C4-2B (cell line): Measurements from ENCODE around the gene METAP1D.

Source experiments
- ZFX ChIP-seq: fragments of 450-650 bp; IDR thresholded peaks from 2 replicates; pipeline ENCODE4 v1.6.1; 2017
- TF ChIP-seq, protein P1 (sequence below): fragments of 450-650 bp; conservative IDR thresholded peaks from 2 replicates; pipeline ENCODE4 v1.5.1; 2017; ENCODE audit warnings: mild to moderate bottlenecking

DNA sequence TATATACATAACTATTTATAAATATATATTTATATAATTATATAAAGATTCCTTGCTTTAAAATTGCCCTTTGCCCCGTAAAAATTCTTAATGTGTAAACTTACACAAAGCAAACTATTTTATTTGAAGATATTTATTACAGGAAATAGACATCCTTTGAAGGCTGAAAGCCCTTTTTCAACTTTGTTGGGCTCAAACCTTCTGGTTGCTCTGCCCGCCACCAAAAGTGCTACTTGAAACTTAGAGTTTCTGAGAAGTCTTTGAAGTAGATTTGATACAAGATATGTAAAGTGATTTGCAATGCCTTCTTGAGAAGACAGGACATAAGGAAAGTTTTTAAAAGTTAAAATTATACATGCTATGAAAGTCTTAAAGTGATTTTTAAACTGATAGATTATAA, 36.6 kb upstream of the METAP1D start:
- TF ChIP-seq, protein P1, sequence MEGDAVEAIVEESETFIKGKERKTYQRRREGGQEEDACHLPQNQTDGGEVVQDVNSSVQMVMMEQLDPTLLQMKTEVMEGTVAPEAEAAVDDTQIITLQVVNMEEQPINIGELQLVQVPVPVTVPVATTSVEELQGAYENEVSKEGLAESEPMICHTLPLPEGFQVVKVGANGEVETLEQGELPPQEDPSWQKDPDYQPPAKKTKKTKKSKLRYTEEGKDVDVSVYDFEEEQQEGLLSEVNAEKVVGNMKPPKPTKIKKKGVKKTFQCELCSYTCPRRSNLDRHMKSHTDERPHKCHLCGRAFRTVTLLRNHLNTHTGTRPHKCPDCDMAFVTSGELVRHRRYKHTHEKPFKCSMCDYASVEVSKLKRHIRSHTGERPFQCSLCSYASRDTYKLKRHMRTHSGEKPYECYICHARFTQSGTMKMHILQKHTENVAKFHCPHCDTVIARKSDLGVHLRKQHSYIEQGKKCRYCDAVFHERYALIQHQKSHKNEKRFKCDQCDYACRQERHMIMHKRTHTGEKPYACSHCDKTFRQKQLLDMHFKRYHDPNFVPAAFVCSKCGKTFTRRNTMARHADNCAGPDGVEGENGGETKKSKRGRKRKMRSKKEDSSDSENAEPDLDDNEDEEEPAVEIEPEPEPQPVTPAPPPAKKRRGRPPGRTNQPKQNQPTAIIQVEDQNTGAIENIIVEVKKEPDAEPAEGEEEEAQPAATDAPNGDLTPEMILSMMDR, result no peak
- TF ChIP-seq ZFX, result no peak
